HEK293 (cell line): Measurements from ENCODE around the gene ATP13A4.

Experiments
- SCRT2 ChIP-seq: fragments of 450-650 bp; formaldehyde crosslinking; IDR thresholded peaks from 2 replicates; pipeline ENCODE4 v1.5.1; 2016; ENCODE audit warnings: missing biosample characterization, missing genetic modification characterization
- WT1 ChIP-seq: fragments of 450-650 bp; formaldehyde crosslinking; IDR thresholded peaks from 2 replicates; pipeline ENCODE4 v1.5.1; 2016; ENCODE audit warnings: missing biosample characterization, missing genetic modification characterization
- ZBTB17 ChIP-seq: fragments of 450-650 bp; formaldehyde crosslinking; IDR thresholded peaks from 2 replicates; pipeline ENCODE4 v1.5.1; 2016; ENCODE audit warnings: missing biosample characterization, missing genetic modification characterization
- ZIC2 ChIP-seq: fragments of 450-650 bp; formaldehyde crosslinking; IDR thresholded peaks from 2 replicates; pipeline ENCODE4 v1.5.1; 2016; ENCODE audit warnings: missing biosample characterization, missing genetic modification characterization
- ZNF112 ChIP-seq: fragments of 450-650 bp; formaldehyde crosslinking; IDR thresholded peaks from 2 replicates; pipeline ENCODE4 v1.5.0; 2017; ENCODE audit warnings: missing biosample characterization, missing genetic modification characterization
- ZNF16 ChIP-seq: fragments of 450-650 bp; formaldehyde crosslinking; IDR thresholded peaks from 2 replicates; pipeline ENCODE4 v1.5.1; 2016; ENCODE audit warnings: low read depth, missing biosample characterization, missing genetic modification characterization
- ZNF211 ChIP-seq: fragments of 450-650 bp; formaldehyde crosslinking; IDR thresholded peaks from 2 replicates; pipeline ENCODE4 v1.5.1; 2016; ENCODE audit warnings: low read depth, missing biosample characterization, missing genetic modification characterization
- ZNF214 ChIP-seq: fragments of 450-650 bp; formaldehyde crosslinking; IDR thresholded peaks from 2 replicates; pipeline ENCODE4 v1.5.1; 2017; ENCODE audit warnings: missing biosample characterization, mild to moderate bottlenecking, missing genetic modification characterization, borderline replicate concordance
- ZNF354C ChIP-seq: fragments of 450-650 bp; formaldehyde crosslinking; IDR thresholded peaks from 2 replicates; pipeline ENCODE4 v1.5.1; 2016; ENCODE audit warnings: missing biosample characterization, missing genetic modification characterization, low read depth, borderline replicate concordance
- ZNF416 ChIP-seq: fragments of 450-650 bp; formaldehyde crosslinking; IDR thresholded peaks from 2 replicates; pipeline ENCODE4 v1.5.1; 2016; ENCODE audit warnings: missing biosample characterization, missing genetic modification characterization
- ZNF549 ChIP-seq: fragments of 450-650 bp; IDR thresholded peaks from 2 replicates; pipeline ENCODE4 v1.5.1; 2018; ENCODE audit warnings: missing biosample characterization, missing genetic modification characterization, mild to moderate bottlenecking, inconsistent platforms, moderate library complexity
- ZNF629 ChIP-seq: fragments of 450-650 bp; formaldehyde crosslinking; IDR thresholded peaks from 2 replicates; pipeline ENCODE4 v1.5.1; 2017; ENCODE audit warnings: missing biosample characterization, missing genetic modification characterization
- ZNF660 ChIP-seq: fragments of 450-650 bp; IDR thresholded peaks from 2 replicates; pipeline ENCODE4 v1.5.1; 2018; ENCODE audit warnings: missing biosample characterization, mild to moderate bottlenecking, missing genetic modification characterization
- TF ChIP-seq, protein P1 (sequence below): fragments of 450-650 bp; formaldehyde crosslinking; conservative IDR thresholded peaks from 2 replicates; pipeline ENCODE4 v1.5.1; 2016; ENCODE audit warnings: low read depth, missing biosample characterization, missing genetic modification characterization
- TF ChIP-seq, protein P2 (sequence below): fragments of 450-650 bp; formaldehyde crosslinking; IDR thresholded peaks from 2 replicates; pipeline ENCODE4 v1.5.1; 2016; ENCODE audit warnings: missing biosample characterization, missing genetic modification characterization
- TF ChIP-seq, protein P3 (sequence below): fragments of 450-650 bp; formaldehyde crosslinking; IDR thresholded peaks from 2 replicates; pipeline ENCODE4 v1.5.1; 2016; ENCODE audit warnings: missing biosample characterization, missing genetic modification characterization, borderline replicate concordance
- TF ChIP-seq, protein P4 (sequence below): fragments of 450-650 bp; formaldehyde crosslinking; IDR thresholded peaks from 2 replicates; pipeline ENCODE4 v1.5.1; 2016; ENCODE audit warnings: missing biosample characterization, missing genetic modification characterization
- TF ChIP-seq, protein P5 (sequence below): fragments of 450-650 bp; formaldehyde crosslinking; IDR thresholded peaks from 2 replicates; pipeline ENCODE4 v1.5.1; 2016; ENCODE audit warnings: missing biosample characterization, missing genetic modification characterization
- TF ChIP-seq, protein P6 (sequence below): fragments of 450-650 bp; formaldehyde crosslinking; IDR thresholded peaks from 2 replicates; pipeline ENCODE4 v1.5.1; 2016; ENCODE audit warnings: missing biosample characterization, missing genetic modification characterization
- TF ChIP-seq, protein P7 (sequence below): fragments of 450-650 bp; formaldehyde crosslinking; IDR thresholded peaks from 2 replicates; pipeline ENCODE4 v1.5.1; 2016; ENCODE audit warnings: missing biosample characterization, missing genetic modification characterization
- TF ChIP-seq, protein P8 (sequence below): fragments of 450-650 bp; formaldehyde crosslinking; IDR thresholded peaks from 2 replicates; pipeline ENCODE4 v1.5.1; 2016; ENCODE audit warnings: missing biosample characterization, missing genetic modification characterization, low read depth

ATP13A4 gene

DNA sequence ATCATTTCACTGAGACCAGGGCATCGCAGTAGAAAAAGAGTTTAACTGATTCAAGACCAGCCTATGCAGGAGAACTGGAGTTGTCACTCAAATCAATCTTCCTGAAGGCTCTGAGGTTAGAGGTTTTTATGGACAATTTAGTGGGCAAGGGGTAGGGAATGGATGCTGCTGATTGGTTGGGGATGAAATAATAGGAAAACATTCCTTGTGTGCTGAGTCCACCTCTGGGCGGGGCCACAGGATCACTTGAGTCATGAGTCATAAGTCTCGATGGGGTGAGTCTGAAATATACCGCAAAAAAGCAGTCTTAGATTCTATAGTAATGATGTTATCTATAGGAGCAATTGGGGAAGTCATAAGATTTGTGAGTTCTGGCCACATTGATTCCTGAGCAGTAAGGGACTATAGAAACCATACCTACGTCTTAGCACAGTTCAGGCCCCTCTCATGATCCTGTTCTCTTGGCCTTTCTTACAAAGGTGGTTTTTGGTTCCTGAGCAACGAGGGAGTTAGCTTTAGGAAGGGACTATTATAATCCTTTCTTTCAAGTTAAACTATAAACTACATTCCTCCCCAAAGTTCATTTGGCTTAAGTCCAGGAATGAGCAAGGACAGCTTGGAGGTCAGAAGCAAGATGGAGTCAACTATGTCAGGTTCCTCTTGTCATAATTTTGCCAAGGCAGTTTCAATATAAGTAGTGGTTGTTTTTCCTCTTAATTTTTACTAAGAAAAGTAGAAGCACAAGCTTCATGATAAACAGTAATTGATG is 35.6 kb upstream of the ATP13A4 start (continued):
- TF ChIP-seq, protein P1, sequence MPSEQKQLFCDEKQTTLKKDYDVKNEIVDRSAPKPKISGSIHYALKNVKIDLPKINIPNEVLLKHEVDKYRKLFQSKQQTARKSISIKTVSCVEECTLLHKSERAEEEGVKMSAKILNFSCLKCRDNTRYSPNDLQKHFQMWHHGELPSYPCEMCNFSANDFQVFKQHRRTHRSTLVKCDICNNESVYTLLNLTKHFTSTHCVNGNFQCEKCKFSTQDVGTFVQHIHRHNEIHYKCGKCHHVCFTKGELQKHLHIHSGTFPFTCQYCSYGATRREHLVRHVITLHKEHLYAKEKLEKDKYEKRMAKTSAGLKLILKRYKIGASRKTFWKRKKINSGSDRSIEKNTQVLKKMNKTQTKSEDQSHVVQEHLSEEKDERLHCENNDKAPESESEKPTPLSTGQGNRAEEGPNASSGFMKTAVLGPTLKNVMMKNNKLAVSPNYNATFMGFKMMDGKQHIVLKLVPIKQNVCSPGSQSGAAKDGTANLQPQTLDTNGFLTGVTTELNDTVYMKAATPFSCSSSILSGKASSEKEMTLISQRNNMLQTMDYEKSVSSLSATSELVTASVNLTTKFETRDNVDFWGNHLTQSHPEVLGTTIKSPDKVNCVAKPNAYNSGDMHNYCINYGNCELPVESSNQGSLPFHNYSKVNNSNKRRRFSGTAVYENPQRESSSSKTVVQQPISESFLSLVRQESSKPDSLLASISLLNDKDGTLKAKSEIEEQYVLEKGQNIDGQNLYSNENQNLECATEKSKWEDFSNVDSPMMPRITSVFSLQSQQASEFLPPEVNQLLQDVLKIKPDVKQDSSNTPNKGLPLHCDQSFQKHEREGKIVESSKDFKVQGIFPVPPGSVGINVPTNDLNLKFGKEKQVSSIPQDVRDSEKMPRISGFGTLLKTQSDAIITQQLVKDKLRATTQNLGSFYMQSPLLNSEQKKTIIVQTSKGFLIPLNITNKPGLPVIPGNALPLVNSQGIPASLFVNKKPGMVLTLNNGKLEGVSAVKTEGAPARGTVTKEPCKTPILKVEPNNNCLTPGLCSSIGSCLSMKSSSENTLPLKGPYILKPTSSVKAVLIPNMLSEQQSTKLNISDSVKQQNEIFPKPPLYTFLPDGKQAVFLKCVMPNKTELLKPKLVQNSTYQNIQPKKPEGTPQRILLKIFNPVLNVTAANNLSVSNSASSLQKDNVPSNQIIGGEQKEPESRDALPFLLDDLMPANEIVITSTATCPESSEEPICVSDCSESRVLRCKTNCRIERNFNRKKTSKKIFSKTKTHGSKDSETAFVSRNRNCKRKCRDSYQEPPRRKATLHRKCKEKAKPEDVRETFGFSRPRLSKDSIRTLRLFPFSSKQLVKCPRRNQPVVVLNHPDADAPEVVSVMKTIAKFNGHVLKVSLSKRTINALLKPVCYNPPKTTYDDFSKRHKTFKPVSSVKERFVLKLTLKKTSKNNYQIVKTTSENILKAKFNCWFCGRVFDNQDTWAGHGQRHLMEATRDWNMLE, result no peak
- TF ChIP-seq, protein P2, sequence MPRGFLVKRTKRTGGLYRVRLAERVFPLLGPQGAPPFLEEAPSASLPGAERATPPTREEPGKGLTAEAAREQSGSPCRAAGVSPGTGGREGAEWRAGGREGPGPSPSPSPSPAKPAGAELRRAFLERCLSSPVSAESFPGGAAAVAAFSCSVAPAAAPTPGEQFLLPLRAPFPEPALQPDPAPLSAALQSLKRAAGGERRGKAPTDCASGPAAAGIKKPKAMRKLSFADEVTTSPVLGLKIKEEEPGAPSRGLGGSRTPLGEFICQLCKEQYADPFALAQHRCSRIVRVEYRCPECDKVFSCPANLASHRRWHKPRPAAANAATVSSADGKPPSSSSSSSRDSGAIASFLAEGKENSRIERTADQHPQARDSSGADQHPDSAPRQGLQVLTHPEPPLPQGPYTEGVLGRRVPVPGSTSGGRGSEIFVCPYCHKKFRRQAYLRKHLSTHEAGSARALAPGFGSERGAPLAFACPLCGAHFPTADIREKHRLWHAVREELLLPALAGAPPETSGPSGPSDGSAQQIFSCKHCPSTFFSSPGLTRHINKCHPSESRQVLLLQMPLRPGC (tag by site-specific recombination), result peak; percentile 68
- TF ChIP-seq ZNF16 (tag by site-specific recombination) (no peak), ZNF214 (tag by site-specific recombination) (no peak), ZNF112 (tag by site-specific recombination) (no peak), ZNF660 (peak; percentile 35; the same call in 1 of the 2 replicates), ZNF211 (no peak), ZIC2 (tag by site-specific recombination) (no peak), SCRT2 (tag by site-specific recombination) (no peak), WT1 (tag by site-specific recombination) (no peak), ZNF354C (tag by site-specific recombination) (no peak), ZNF549 (tag by site-specific recombination) (no peak), ZBTB17 (tag by site-specific recombination) (peak; percentile 92), ZNF416 (tag by site-specific recombination) (no peak), ZNF629 (tag by site-specific recombination) (peak; percentile 79)
- TF ChIP-seq, protein P3, sequence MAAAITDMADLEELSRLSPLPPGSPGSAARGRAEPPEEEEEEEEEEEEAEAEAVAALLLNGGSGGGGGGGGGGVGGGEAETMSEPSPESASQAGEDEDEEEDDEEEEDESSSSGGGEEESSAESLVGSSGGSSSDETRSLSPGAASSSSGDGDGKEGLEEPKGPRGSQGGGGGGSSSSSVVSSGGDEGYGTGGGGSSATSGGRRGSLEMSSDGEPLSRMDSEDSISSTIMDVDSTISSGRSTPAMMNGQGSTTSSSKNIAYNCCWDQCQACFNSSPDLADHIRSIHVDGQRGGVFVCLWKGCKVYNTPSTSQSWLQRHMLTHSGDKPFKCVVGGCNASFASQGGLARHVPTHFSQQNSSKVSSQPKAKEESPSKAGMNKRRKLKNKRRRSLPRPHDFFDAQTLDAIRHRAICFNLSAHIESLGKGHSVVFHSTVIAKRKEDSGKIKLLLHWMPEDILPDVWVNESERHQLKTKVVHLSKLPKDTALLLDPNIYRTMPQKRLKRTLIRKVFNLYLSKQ (tag by site-specific recombination), result no peak
- TF ChIP-seq, protein P4, sequence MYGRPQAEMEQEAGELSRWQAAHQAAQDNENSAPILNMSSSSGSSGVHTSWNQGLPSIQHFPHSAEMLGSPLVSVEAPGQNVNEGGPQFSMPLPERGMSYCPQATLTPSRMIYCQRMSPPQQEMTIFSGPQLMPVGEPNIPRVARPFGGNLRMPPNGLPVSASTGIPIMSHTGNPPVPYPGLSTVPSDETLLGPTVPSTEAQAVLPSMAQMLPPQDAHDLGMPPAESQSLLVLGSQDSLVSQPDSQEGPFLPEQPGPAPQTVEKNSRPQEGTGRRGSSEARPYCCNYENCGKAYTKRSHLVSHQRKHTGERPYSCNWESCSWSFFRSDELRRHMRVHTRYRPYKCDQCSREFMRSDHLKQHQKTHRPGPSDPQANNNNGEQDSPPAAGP (tag by site-specific recombination), result peak; percentile 39
- TF ChIP-seq, protein P5, sequence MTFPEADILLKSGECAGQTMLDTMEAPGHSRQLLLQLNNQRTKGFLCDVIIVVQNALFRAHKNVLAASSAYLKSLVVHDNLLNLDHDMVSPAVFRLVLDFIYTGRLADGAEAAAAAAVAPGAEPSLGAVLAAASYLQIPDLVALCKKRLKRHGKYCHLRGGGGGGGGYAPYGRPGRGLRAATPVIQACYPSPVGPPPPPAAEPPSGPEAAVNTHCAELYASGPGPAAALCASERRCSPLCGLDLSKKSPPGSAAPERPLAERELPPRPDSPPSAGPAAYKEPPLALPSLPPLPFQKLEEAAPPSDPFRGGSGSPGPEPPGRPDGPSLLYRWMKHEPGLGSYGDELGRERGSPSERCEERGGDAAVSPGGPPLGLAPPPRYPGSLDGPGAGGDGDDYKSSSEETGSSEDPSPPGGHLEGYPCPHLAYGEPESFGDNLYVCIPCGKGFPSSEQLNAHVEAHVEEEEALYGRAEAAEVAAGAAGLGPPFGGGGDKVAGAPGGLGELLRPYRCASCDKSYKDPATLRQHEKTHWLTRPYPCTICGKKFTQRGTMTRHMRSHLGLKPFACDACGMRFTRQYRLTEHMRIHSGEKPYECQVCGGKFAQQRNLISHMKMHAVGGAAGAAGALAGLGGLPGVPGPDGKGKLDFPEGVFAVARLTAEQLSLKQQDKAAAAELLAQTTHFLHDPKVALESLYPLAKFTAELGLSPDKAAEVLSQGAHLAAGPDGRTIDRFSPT (tag by site-specific recombination), result peak; percentile 92
- TF ChIP-seq, protein P6, sequence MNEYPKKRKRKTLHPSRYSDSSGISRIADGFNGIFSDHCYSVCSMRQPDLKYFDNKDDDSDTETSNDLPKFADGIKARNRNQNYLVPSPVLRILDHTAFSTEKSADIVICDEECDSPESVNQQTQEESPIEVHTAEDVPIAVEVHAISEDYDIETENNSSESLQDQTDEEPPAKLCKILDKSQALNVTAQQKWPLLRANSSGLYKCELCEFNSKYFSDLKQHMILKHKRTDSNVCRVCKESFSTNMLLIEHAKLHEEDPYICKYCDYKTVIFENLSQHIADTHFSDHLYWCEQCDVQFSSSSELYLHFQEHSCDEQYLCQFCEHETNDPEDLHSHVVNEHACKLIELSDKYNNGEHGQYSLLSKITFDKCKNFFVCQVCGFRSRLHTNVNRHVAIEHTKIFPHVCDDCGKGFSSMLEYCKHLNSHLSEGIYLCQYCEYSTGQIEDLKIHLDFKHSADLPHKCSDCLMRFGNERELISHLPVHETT (tag by site-specific recombination), result no peak
- TF ChIP-seq, protein P7, sequence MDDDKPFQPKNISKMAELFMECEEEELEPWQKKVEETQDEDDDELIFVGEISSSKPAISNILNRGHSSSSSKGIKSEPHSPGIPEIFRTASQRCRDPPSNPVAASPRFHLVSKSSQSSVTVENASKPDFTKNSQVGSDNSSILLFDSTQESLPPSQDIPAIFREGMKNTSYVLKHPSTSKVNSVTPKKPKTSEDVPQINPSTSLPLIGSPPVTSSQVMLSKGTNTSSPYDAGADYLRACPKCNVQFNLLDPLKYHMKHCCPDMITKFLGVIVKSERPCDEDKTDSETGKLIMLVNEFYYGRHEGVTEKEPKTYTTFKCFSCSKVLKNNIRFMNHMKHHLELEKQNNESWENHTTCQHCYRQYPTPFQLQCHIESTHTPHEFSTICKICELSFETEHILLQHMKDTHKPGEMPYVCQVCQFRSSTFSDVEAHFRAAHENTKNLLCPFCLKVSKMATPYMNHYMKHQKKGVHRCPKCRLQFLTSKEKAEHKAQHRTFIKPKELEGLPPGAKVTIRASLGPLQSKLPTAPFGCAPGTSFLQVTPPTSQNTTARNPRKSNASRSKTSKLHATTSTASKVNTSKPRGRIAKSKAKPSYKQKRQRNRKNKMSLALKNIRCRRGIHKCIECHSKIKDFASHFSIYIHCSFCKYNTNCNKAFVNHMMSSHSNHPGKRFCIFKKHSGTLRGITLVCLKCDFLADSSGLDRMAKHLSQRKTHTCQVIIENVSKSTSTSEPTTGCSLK, result no peak
- TF ChIP-seq, protein P8, sequence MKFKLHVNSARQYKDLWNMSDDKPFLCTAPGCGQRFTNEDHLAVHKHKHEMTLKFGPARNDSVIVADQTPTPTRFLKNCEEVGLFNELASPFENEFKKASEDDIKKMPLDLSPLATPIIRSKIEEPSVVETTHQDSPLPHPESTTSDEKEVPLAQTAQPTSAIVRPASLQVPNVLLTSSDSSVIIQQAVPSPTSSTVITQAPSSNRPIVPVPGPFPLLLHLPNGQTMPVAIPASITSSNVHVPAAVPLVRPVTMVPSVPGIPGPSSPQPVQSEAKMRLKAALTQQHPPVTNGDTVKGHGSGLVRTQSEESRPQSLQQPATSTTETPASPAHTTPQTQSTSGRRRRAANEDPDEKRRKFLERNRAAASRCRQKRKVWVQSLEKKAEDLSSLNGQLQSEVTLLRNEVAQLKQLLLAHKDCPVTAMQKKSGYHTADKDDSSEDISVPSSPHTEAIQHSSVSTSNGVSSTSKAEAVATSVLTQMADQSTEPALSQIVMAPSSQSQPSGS (tag by site-specific recombination), result 0 out of 2 replicates have a peak, but pooled peaks have one; percentile 29
